Osteoblast (primary cell): Measurements from ENCODE around the gene PRR27. TPM values are rescaled to one million over a fixed set of nuclear protein-coding genes. Genes with fewer than 3 reads are reported as not detected.

Source experiments
- DNase-seq: peaks from one replicate; pipeline ENCODE4 v3.0.0; 2011; ENCODE audit warnings: low spot score, mixed read lengths; ENCODE audit not compliant: insufficient read length; ENCODE audit errors: missing footprints
- H2AFZ ChIP-seq: 2 replicates; pipeline ENCODE4 v1.6.0; 2011; ENCODE audit warnings: mild to moderate bottlenecking, low read length
- H3K27ac ChIP-seq: 2 replicates; pipeline ENCODE4 v1.5.1; 2011; ENCODE audit warnings: mild to moderate bottlenecking, low read depth, low read length, moderate library complexity
- H3K27me3 ChIP-seq: 2 replicates; pipeline ENCODE4 v1.6.0; 2012; ENCODE audit warnings: mild to moderate bottlenecking, control low read depth, inconsistent platforms, low read length, moderate library complexity; ENCODE audit not compliant: insufficient read depth
- H3K36me3 ChIP-seq: 2 replicates; pipeline ENCODE4 v1.5.1; 2011; ENCODE audit warnings: mild to moderate bottlenecking, low read length, control low read depth, moderate library complexity; ENCODE audit not compliant: insufficient read depth
- H3K4me1 ChIP-seq: 2 replicates; pipeline ENCODE4 v1.5.1; 2011; ENCODE audit warnings: mild to moderate bottlenecking, low read length, control low read depth, moderate library complexity; ENCODE audit not compliant: insufficient read depth
- H3K4me2 ChIP-seq: 2 replicates; pipeline ENCODE4 v1.6.0; 2011; ENCODE audit warnings: mild to moderate bottlenecking, low read length; ENCODE audit not compliant: insufficient read depth
- H3K4me3 ChIP-seq: fragments of 200-600 bp; sonication (generic); 3 replicates; pipeline ENCODE4 v1.5.1; 2012; ENCODE audit warnings: mild to moderate bottlenecking, low read length, inconsistent platforms; ENCODE audit not compliant: insufficient read depth
- H3K79me2 ChIP-seq: 2 replicates; pipeline ENCODE4 v1.6.0; 2012; ENCODE audit warnings: mild to moderate bottlenecking, low read length, control low read depth, inconsistent platforms; ENCODE audit not compliant: insufficient read depth
- H3K9me3 ChIP-seq: 2 replicates; pipeline ENCODE4 v1.5.1; 2011; ENCODE audit warnings: low read depth, low read length, control low read depth
- H4K20me1 ChIP-seq: 2 replicates; pipeline ENCODE4 v1.6.0; 2012; ENCODE audit warnings: mild to moderate bottlenecking, low read length, control low read depth; ENCODE audit not compliant: insufficient read depth
- CTCF ChIP-seq: IDR thresholded peaks from 2 replicates; pipeline ENCODE4 v1.5.1; 2011; ENCODE audit warnings: mild to moderate bottlenecking, low read depth, low read length, moderate library complexity; ENCODE audit errors: extremely low read depth
- total RNA-seq: library from RNA; depleted of rRNA; stranded (reverse); fragments of >200 nt; gene quantifications from 2 replicates; pipeline ENCODE4 v1.2.3, GENCODE V29; 2012

The PRR27 gene
- total RNA-seq, 1 donor, result not detected

- DNase-seq, result no peak
- H4K20me1 ChIP-seq, result no peaks in the 10 kb centered on the region
- H3K36me3 ChIP-seq, result no peaks in the 10 kb centered on the region
- H3K9me3 ChIP-seq, result no peaks in the 10 kb centered on the region
- no peak overlapping the region for H3K4me2 ChIP-seq
- H3K4me3 ChIP-seq, result no peak overlapping the region
- no peaks in the 10 kb centered on the region for H3K79me2 ChIP-seq
- H3K27me3 ChIP-seq, result no peaks in the 10 kb centered on the region
- no peak overlapping the region for H2AFZ ChIP-seq
- H3K27ac ChIP-seq, result no peak overlapping the region
- no peaks in the 10 kb centered on the region for H3K4me1 ChIP-seq
- no peak for TF ChIP-seq CTCF
Measured at GRCh38 chr4:70179811-70180210, 25.8 kb downstream of the PRR27 start.

GRCh38 chr4:70181864-70182263 lies 27.8 kb downstream of the PRR27 start:
- Histone ChIP-seq H2AFZ (no peak overlapping the region), H3K36me3 (no peaks in the 10 kb centered on the region), H3K27ac (no peak overlapping the region), H4K20me1 (no peaks in the 10 kb centered on the region), H3K4me2 (no peak overlapping the region), H3K4me1 (no peaks in the 10 kb centered on the region), H3K4me3 (no peak overlapping the region), H3K9me3 (no peaks in the 10 kb centered on the region), H3K27me3 (no peaks in the 10 kb centered on the region), H3K79me2 (no peaks in the 10 kb centered on the region)
- no peak for DNase-seq
- TF ChIP-seq CTCF, result no peak

- Histone ChIP-seq H3K4me1 (no peaks in the 10 kb centered on the region), H4K20me1 (no peaks in the 10 kb centered on the region), H3K27ac (no peak overlapping the region), H3K4me3 (no peak overlapping the region), H3K27me3 (no peaks in the 10 kb centered on the region), H3K9me3 (no peaks in the 10 kb centered on the region), H3K36me3 (no peaks in the 10 kb centered on the region), H3K4me2 (no peak overlapping the region), H2AFZ (no peak overlapping the region), H3K79me2 (no peaks in the 10 kb centered on the region)
- TF ChIP-seq CTCF, result no peak
- no peak for DNase-seq
Measured at GRCh38 chr4:70182517-70183167, 28.6 kb downstream of the PRR27 start.

- Histone ChIP-seq H2AFZ (no peak overlapping the region), H3K27me3 (no peaks in the 10 kb centered on the region), H3K36me3 (no peaks in the 10 kb centered on the region), H3K27ac (no peak overlapping the region), H3K4me3 (no peak overlapping the region), H3K9me3 (no peaks in the 10 kb centered on the region), H3K4me1 (no peaks in the 10 kb centered on the region), H4K20me1 (no peaks in the 10 kb centered on the region), H3K79me2 (no peaks in the 10 kb centered on the region), H3K4me2 (no peak overlapping the region)
- TF ChIP-seq CTCF, result peak; percentile 53
- peak; percentile 26 for DNase-seq
Measured at GRCh38 chr4:70183168-70183939, 29.3 kb downstream of the PRR27 start.
